ENCODE measurements around the gene PKNOX2. TPM values are rescaled to one million over a fixed set of nuclear protein-coding genes. Genes with fewer than 3 reads are reported as not detected.

The PKNOX2 gene
- total RNA-seq, 1 donor from 2014 or later, result 34.9 TPM

DNA sequence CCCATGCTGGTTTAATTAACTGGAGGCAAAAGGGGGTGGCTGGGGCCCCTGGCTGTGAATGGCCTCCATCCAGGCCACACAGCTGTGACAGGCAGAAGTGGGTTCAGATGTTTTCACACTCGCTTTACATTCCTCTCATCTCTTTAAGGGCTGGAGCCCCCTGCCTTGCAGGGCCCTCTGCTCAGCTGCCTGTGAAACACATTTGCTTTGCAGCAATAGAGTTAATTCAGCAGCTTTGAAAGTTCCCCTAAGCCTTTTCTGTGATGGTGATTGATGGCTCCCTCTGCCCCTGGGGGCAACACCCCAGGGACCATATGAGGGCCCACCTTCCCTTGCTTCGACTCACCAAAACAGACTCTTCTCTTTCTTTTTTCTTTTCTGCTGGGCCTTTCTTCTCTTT, 192.2 kb downstream of the PKNOX2 start:
- no peaks in the 10 kb centered on the region for H3K9me3 Mint-ChIP-seq (ENCODE audit: low read depth)
- H3K27ac Mint-ChIP-seq (ENCODE audit: unreplicated experiment), result no peak overlapping the region
- peaks cover 30% of the 10 kb centered on the region for H3K4me1 Mint-ChIP-seq (ENCODE audit: low read depth)
- H3K27me3 Mint-ChIP-seq (ENCODE audit: low read depth), result no peaks in the 10 kb centered on the region
- peaks cover 29% of the 10 kb centered on the region for H3K36me3 Mint-ChIP-seq (ENCODE audit: low read depth)
- no peak overlapping the region for H3K4me3 Mint-ChIP-seq (ENCODE audit: unreplicated experiment)
- TF ChIP-seq CTCF (IDR thresholded peaks at IDR 0.05), result no peak
- DNase-seq (ENCODE audit: low spot score), result no peak

- TF ChIP-seq CTCF (IDR thresholded peaks at IDR 0.05), result no peak
- Mint-ChIP-seq H3K27me3 (ENCODE audit: low read depth) (no peaks in the 10 kb centered on the region), H3K4me3 (ENCODE audit: unreplicated experiment) (no peak overlapping the region), H3K36me3 (ENCODE audit: low read depth) (peaks cover 26% of the 10 kb centered on the region), H3K27ac (ENCODE audit: unreplicated experiment) (no peak overlapping the region), H3K9me3 (ENCODE audit: low read depth) (no peaks in the 10 kb centered on the region), H3K4me1 (ENCODE audit: low read depth) (peaks cover 28% of the 10 kb centered on the region)
- DNase-seq (ENCODE audit: low spot score), result no peak
These were observed 193.0 kb downstream of the PKNOX2 start for GRCh38 chr11:125357551-125357950.

DNA sequence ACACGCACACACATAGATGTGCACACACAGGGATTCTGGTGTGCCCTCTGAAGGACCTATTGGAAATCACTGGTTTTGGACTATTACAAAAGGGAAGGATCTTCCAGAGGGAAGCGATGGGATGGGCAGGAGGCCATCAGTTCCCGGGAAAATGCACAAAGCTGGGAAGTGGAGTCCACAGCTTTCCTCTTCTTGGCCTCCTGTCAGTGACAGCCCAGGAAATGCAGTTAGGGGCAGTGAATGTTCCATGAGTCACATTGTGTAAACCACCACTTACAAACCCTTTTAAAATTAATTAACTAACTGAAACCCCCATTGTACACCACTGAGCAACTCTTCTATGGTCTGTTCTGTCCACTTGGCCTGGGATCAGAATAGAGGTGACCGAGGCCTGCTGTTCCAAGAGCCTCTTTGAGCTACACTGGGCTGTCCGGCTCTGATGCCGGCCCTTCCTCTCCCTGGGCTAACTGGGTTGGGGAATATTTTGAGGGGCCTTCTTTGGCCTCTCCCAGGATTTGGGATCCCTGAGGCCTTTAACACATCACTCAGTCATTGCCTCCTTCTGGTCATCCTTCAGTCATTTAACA, 193.8 kb downstream of the PKNOX2 start:
- H3K36me3 Mint-ChIP-seq (ENCODE audit: low read depth), result peaks cover 22% of the 10 kb centered on the region
- no peak for DNase-seq (ENCODE audit: low spot score)
- H3K9me3 Mint-ChIP-seq (ENCODE audit: low read depth), result no peaks in the 10 kb centered on the region
- H3K4me3 Mint-ChIP-seq (ENCODE audit: unreplicated experiment), result no peak overlapping the region
- no peak for TF ChIP-seq CTCF (IDR thresholded peaks at IDR 0.05)
- peaks cover 31% of the 10 kb centered on the region for H3K4me1 Mint-ChIP-seq (ENCODE audit: low read depth)
- H3K27ac Mint-ChIP-seq (ENCODE audit: unreplicated experiment), result no peak overlapping the region
- no peaks in the 10 kb centered on the region for H3K27me3 Mint-ChIP-seq (ENCODE audit: low read depth)

GRCh38 chr11:125359130-125359529, 194.6 kb downstream of the PKNOX2 start:
- no peak for DNase-seq (ENCODE audit: low spot score)
- Mint-ChIP-seq H3K27ac (ENCODE audit: unreplicated experiment) (no peak overlapping the region), H3K4me1 (ENCODE audit: low read depth) (peaks cover 39% of the 10 kb centered on the region), H3K36me3 (ENCODE audit: low read depth) (peaks cover 20% of the 10 kb centered on the region), H3K4me3 (ENCODE audit: unreplicated experiment) (no peak overlapping the region), H3K27me3 (ENCODE audit: low read depth) (no peaks in the 10 kb centered on the region), H3K9me3 (ENCODE audit: low read depth) (no peaks in the 10 kb centered on the region)
- TF ChIP-seq CTCF (IDR thresholded peaks at IDR 0.05), result no peak

- no peak for DNase-seq (ENCODE audit: low spot score)
- Mint-ChIP-seq H3K36me3 (ENCODE audit: low read depth) (peaks cover 20% of the 10 kb centered on the region), H3K27ac (ENCODE audit: unreplicated experiment) (no peak overlapping the region), H3K9me3 (ENCODE audit: low read depth) (no peaks in the 10 kb centered on the region), H3K4me1 (ENCODE audit: low read depth) (peaks cover 48% of the 10 kb centered on the region), H3K27me3 (ENCODE audit: low read depth) (no peaks in the 10 kb centered on the region), H3K4me3 (ENCODE audit: unreplicated experiment) (no peak overlapping the region)
- no peak for TF ChIP-seq CTCF (IDR thresholded peaks at IDR 0.05)
These were observed 195.5 kb downstream of the PKNOX2 start for GRCh38 chr11:125360066-125360465.
